Activated T-cell treated with anti-CD3 and anti-CD28 coated beads for 4 hours (primary cell): ENCODE measurements around the gene CFAP58.

Experiments
- DNase-seq: peaks from one replicate; pipeline ENCODE4 v3.0.0-alpha.2; 2020

CFAP58 gene

GRCh38 chr10:104321725-104322415, 31.8 kb upstream of the CFAP58 start:
- no peak for DNase-seq

- no peak for DNase-seq
These were observed 31.2 kb upstream of the CFAP58 start for GRCh38 chr10:104322416-104322782.

GRCh38 chr10:104323085-104323484, 30.5 kb upstream of the CFAP58 start:
- DNase-seq = no peak

GRCh38 chr10:104323760-104324201, 29.9 kb upstream of the CFAP58 start:
- no peak for DNase-seq

- DNase-seq = no peak
These were observed 29.4 kb upstream of the CFAP58 start for GRCh38 chr10:104324221-104324686.

GRCh38 chr10:104324931-104325330, 28.7 kb upstream of the CFAP58 start:
- no peak for DNase-seq

DNA sequence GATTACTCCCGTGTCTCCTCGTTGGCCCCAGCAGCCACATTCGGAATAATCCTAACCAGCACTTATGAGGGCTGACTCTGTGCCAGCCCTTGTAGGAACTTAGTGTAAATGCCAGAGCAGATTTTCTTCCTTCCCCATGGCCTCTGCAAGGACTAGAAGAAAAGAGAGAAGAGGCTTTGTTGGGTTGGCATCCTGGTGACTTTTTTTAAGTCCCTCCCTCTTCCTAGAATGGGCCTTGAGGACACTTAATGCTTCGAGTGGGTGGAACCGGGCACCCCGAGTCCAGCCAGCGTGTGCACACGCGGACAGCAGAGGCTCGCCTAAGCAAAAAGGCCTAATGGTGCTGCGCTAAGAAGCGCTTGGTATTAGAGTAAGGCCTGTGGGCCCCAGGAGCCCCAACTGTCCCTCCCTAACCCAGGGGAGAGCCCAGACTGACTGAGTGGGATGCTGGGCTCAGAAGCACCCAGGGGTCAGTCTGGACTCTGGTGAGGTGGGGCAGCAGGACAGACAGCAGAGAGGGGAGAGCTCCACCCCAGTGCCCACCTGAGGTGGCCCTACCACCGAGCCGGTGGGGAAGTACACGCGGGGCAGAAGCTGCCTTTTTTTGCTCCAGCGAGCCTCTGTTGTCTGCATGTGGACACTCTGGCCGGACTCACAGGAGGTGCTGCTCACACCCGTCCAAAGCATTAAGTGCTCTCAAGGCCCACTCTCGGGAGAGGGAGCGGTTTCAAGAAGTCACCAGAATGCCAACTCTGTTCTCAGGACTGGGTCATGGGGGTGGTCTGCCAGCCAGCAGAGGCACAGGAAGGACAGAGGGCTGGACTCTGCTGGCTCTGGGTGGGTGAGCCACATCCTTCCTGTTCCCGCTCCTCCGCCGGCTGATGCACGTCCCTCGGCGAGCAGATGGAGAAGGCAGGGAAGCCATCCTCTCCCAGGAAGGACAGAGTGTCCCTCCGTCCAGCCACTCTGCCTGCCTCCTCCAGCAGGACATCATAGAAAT, 27.9 kb upstream of the CFAP58 start:
- no peak for DNase-seq

DNA sequence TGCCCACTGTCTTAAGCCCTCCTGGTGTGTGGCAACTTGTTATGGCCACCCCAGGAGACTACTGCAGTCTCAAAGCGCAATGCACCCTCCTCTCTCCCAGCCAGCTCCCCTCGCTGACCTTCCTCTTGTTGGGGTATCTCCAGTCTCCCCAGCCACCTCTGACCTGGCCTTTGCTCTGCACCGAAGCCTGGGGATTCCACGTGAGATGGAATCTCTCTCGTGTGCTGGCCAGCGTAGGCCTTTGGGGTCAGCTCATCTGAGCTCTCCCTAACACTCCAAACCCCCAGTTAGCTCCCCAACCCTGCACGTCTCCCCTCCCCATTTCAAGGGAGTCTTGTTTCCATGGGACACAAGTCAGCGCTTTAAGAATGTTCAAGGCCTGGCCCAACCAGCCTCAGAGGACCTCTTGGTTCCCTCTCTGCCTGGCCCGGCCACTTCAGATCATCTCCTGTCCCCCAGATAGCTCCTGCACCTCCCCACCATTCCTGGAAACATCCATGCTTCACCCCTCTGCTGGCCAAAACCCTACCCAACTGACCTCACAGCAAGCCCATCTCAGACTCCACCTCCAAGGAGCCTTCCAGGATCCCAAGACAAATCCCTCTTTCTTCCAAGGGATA, 26.5 kb upstream of the CFAP58 start:
- no peak for DNase-seq

DNA sequence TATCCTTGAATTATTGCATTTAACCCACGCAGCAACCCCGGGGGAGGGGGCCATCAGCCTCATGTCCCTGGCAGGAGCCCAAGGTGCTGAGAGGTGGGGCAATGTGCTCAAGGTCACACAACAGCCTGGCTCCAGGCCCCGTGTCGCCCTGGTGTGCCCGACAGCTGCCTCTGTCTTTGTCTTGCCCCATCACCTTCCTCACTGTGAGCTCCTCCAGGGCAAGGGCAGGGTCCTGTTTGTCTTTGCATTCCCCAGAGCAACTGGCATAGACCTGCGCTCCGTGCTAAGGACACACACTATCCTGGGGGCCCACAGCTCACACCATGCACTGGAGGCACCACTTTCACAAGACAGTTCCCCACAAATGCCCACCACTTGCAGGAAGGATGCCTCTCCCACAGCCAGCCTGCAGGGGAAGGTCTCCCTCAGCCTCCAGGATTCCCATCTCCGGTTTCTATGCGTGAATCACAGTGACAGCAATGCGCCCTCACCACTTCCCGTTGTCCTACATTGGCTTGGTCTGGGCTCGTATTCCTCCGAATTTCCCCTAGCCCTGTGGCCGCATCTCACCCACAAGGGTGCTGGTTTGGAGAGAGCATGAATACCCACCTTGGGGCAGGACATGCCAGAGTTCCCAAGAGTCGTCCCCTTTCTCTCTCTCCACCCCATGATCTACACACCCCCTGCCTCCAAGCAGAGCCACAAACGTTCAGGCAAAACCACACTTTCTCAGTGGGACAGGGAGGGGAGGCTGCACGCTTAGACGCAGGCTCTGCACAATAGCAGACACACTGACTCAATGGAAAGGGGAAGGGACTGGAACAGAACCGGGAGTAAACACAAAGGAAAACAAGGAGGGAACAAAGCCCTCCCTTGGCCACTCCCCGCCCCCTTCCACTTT, 25.6 kb upstream of the CFAP58 start:
- no peak for DNase-seq

DNA sequence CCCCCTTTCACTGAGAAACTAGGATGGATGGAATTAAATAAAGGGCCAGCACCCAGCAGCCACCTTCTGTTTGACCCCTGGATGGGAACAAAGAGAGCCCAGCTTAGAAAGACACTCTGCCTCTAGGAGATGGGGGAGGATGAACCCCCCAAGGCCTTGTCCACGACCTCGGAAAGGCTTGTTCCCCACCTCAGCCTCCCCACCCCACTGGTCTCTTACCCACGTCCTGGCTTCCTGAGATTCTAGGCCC, 25.1 kb upstream of the CFAP58 start:
- DNase-seq = no peak

GRCh38 chr10:104328896-104329710, 24.5 kb upstream of the CFAP58 start:
- peak; percentile 61 for DNase-seq

DNA sequence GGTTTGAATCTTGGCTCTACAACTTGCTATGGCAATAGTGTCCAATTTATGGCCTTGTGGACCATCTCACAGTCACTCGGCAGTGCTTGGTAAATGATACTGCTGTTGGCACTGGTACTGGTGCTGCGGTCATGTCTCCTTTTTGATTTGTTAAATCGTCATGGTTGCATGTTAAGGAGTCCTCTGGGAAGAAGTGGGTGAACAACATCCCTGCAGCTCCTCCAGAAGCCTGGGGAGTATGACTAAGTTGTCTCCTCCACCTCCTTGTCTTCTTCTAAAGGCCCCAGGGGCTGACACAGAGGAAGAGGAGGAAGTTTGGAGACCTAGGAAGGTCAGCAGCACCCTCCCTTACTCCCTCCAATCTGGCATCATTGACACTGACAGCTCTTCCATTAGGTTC, 23.9 kb upstream of the CFAP58 start:
- DNase-seq = no peak

DNA sequence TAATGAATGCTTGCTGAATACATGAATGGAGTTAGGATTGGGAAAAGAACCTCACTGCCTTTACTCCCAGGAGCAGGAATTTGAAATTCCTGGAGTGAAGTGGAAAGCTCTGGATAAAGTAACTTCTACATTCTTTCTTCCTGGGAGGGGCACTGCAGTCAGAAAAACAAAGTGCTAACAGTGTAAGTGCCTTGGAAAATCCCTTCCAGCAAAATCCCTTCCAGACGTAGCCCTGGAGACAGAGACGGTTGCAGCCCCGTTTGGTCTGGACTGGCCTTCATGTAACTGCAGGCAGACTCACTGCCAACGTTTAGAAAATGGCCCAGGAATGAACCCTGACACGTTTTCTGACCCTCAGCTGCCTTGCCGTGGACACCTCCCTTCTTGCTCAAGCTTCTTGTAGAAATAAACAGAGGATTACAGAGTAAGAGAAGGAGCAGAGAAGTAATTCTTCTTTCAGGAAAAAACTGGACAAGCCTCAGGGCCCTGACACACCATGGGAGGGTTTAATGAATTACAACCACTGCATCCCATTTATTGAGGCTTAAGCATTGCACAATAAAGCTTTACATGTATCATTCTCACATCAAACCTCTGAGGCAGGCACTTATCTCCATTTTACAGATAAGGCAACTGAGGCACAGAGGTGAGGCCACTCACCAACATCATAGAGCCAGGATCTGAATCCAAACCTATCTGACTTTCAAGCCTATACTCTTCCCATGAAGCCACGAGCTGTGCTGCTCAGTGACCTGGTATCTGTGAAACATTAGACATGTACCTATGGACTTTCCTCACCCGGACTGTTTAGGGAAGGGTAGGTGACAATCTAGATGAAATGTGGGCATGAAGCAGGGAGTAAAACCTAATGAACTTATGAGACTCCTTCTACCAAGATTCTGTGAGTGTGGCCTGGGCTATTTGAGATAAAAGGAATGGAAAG, 23.2 kb upstream of the CFAP58 start:
- DNase-seq = no peak

GRCh38 chr10:104331208-104331838, 22.3 kb upstream of the CFAP58 start:
- DNase-seq = no peak

GRCh38 chr10:104332243-104333031, 21.2 kb upstream of the CFAP58 start:
- no peak for DNase-seq

- peak; percentile 56 for DNase-seq
These were observed 20.5 kb upstream of the CFAP58 start for GRCh38 chr10:104333032-104333727.

DNA sequence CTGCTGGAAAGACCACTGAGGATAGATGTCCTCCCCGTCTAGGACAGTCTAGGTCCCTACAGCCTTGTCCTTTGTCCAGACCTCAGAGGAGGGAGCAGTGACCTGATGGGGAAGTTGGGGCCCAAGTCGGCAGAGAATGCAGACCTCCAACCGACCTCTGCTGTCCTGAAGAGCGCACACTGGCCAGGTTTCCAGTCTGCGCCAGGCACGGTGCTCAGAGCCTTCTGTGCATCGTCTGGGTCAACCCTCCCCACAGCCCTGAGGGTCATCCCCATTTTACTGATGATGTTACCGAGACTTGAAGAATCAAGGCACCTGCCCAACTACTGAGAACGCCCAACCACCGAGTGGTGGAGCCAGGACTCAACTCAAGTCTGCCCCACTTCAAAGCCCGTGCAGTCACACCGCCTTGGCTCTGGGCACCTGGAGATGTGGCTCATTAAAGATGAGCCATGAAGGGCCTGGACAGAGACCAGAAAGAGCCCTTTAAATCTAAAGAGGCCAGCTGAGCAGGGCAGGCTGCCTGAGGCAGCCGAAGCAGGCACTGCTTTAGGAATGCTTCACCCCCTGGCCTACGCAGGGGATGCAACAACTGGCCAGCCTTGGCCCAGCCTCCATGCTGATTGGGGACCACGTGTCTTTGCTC, 19.8 kb upstream of the CFAP58 start:
- no peak for DNase-seq

DNA sequence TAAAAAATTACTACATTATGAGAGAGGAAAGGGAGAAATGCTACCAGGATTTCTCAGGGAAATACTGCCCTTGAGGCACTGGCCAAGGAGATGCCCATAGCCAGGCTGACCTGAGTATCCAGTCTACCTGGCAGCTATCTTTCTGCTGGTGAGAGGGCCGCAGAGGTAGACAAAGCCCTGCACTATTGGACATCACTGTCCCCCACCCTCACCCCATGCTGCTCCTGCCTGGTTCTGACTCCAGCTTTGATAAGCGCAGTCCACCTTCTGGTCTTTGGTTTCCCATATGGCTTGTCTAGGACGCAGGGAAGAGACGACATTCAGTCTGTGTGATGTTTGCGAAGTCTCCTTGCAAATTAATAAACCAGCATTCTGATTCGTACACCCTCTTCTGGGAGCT, 19.1 kb upstream of the CFAP58 start:
- no peak for DNase-seq
